Stimulated activated memory B cell treated with anti-CD40 and anti-IgM and Interleukin-4, amounts not matched to agents 10 μg/mL and 1 μg/mL and 100 μg/mL, for 72 hours (primary cell): Measurements from ENCODE around the gene C2orf49.

Experiments used
- ATAC-seq: fragments of 150-1000 bp; cut with Tn5 transposase; 2 replicates; pipeline ENCODE4 v1.10.0; 2021
- H3K27ac Mint-ChIP-seq: one replicate; pipeline ENCODE4 v1.8.0; 2022; ENCODE audit warnings: mild to moderate bottlenecking, mixed read lengths
- H3K27me3 Mint-ChIP-seq: one replicate; pipeline ENCODE4 v1.8.0; 2022; ENCODE audit warnings: mixed read lengths
- H3K36me3 Mint-ChIP-seq: one replicate; pipeline ENCODE4 v1.8.0; 2022; ENCODE audit warnings: mixed read lengths
- H3K4me1 Mint-ChIP-seq: one replicate; pipeline ENCODE4 v1.8.0; 2022; ENCODE audit warnings: mixed read lengths
- H3K4me3 Mint-ChIP-seq: one replicate; pipeline ENCODE4 v1.8.0; 2022; ENCODE audit warnings: mild to moderate bottlenecking, moderate library complexity, mixed read lengths
- H3K9me3 Mint-ChIP-seq: one replicate; pipeline ENCODE4 v1.8.0; 2022; ENCODE audit warnings: mixed read lengths

Gene C2orf49

GRCh38 chr2:105365206-105365605 is 27.9 kb downstream of the C2orf49 start:
- no peak for ATAC-seq
- no peak overlapping the region for H3K4me3 Mint-ChIP-seq
- H3K36me3 Mint-ChIP-seq = peaks cover 14% of the 10 kb centered on the region
- no peaks in the 10 kb centered on the region for H3K9me3 Mint-ChIP-seq
- H3K27me3 Mint-ChIP-seq = no peaks in the 10 kb centered on the region
- peaks cover 8% of the 10 kb centered on the region for H3K4me1 Mint-ChIP-seq
- no peak overlapping the region for H3K27ac Mint-ChIP-seq

- Mint-ChIP-seq H3K9me3 (no peaks in the 10 kb centered on the region), H3K4me3 (no peak overlapping the region), H3K27ac (no peak overlapping the region), H3K36me3 (no peaks in the 10 kb centered on the region), H3K4me1 (peaks cover 9% of the 10 kb centered on the region), H3K27me3 (no peaks in the 10 kb centered on the region)
- ATAC-seq = no peak
These were observed 31.5 kb downstream of the C2orf49 start for GRCh38 chr2:105368759-105369408.

GRCh38 chr2:105369777-105370690 is 32.7 kb downstream of the C2orf49 start:
- Mint-ChIP-seq H3K4me1 (peaks cover 9% of the 10 kb centered on the region), H3K27ac (peak overlapping the region; percentile 33), H3K27me3 (no peaks in the 10 kb centered on the region), H3K4me3 (peak overlapping the region; percentile 57), H3K36me3 (no peaks in the 10 kb centered on the region), H3K9me3 (no peaks in the 10 kb centered on the region)
- ATAC-seq = peak; percentile 91

GRCh38 chr2:105371156-105371555 is 33.8 kb downstream of the C2orf49 start:
- no peak overlapping the region for H3K27ac Mint-ChIP-seq
- H3K4me1 Mint-ChIP-seq = peaks cover 9% of the 10 kb centered on the region
- H3K9me3 Mint-ChIP-seq = no peaks in the 10 kb centered on the region
- no peaks in the 10 kb centered on the region for H3K27me3 Mint-ChIP-seq
- no peak for ATAC-seq
- no peaks in the 10 kb centered on the region for H3K36me3 Mint-ChIP-seq
- H3K4me3 Mint-ChIP-seq = no peak overlapping the region

GRCh38 chr2:105371810-105372209 is 34.5 kb downstream of the C2orf49 start:
- no peak overlapping the region for H3K4me3 Mint-ChIP-seq
- no peak for ATAC-seq
- H3K27me3 Mint-ChIP-seq = no peaks in the 10 kb centered on the region
- no peak overlapping the region for H3K27ac Mint-ChIP-seq
- peaks cover 9% of the 10 kb centered on the region for H3K4me1 Mint-ChIP-seq
- no peaks in the 10 kb centered on the region for H3K9me3 Mint-ChIP-seq
- H3K36me3 Mint-ChIP-seq = no peaks in the 10 kb centered on the region

- H3K27me3 Mint-ChIP-seq = no peaks in the 10 kb centered on the region
- peaks cover 9% of the 10 kb centered on the region for H3K4me1 Mint-ChIP-seq
- no peak overlapping the region for H3K4me3 Mint-ChIP-seq
- no peak for ATAC-seq
- no peaks in the 10 kb centered on the region for H3K36me3 Mint-ChIP-seq
- no peak overlapping the region for H3K27ac Mint-ChIP-seq
- no peaks in the 10 kb centered on the region for H3K9me3 Mint-ChIP-seq
These were observed 36.0 kb downstream of the C2orf49 start for GRCh38 chr2:105373344-105373781.

- ATAC-seq = no peak
- Mint-ChIP-seq H3K4me3 (no peak overlapping the region), H3K9me3 (no peaks in the 10 kb centered on the region)
These were observed 36.6 kb downstream of the C2orf49 start for GRCh38 chr2:105373895-105374401.

GRCh38 chr2:105375001-105375561 is 37.7 kb downstream of the C2orf49 start:
- Mint-ChIP-seq H3K4me1 (peaks cover 2% of the 10 kb centered on the region), H3K27ac (no peak overlapping the region), H3K9me3 (no peaks in the 10 kb centered on the region), H3K4me3 (no peak overlapping the region), H3K27me3 (no peaks in the 10 kb centered on the region), H3K36me3 (no peaks in the 10 kb centered on the region)
- no peak for ATAC-seq

More at GRCh38 chr2:105373895-105374401, 36.6 kb downstream of the C2orf49 start:
- Mint-ChIP-seq H3K36me3 (no peaks in the 10 kb centered on the region), H3K4me1 (peaks cover 9% of the 10 kb centered on the region), H3K27ac (no peak overlapping the region), H3K27me3 (no peaks in the 10 kb centered on the region)

GRCh38 chr2:105376010-105376409 is 38.7 kb downstream of the C2orf49 start:
- H3K4me3 Mint-ChIP-seq = no peak overlapping the region
- H3K4me1 Mint-ChIP-seq = no peaks in the 10 kb centered on the region
- no peaks in the 10 kb centered on the region for H3K36me3 Mint-ChIP-seq
- no peak for ATAC-seq
- no peaks in the 10 kb centered on the region for H3K27me3 Mint-ChIP-seq
- no peak overlapping the region for H3K27ac Mint-ChIP-seq
- H3K9me3 Mint-ChIP-seq = no peaks in the 10 kb centered on the region

GRCh38 chr2:105376789-105377240 is 39.5 kb downstream of the C2orf49 start:
- Mint-ChIP-seq H3K9me3 (no peaks in the 10 kb centered on the region), H3K36me3 (no peaks in the 10 kb centered on the region), H3K4me1 (no peaks in the 10 kb centered on the region), H3K27ac (no peak overlapping the region), H3K27me3 (no peaks in the 10 kb centered on the region), H3K4me3 (no peak overlapping the region)
- no peak for ATAC-seq

- H3K27me3 Mint-ChIP-seq = no peaks in the 10 kb centered on the region
- no peak overlapping the region for H3K27ac Mint-ChIP-seq
- H3K4me1 Mint-ChIP-seq = no peaks in the 10 kb centered on the region
- no peaks in the 10 kb centered on the region for H3K9me3 Mint-ChIP-seq
- no peak for ATAC-seq
- H3K36me3 Mint-ChIP-seq = no peaks in the 10 kb centered on the region
- no peak overlapping the region for H3K4me3 Mint-ChIP-seq
These were observed 40.5 kb downstream of the C2orf49 start for GRCh38 chr2:105377871-105378270.

GRCh38 chr2:105378276-105378840 is 41.0 kb downstream of the C2orf49 start:
- H3K27ac Mint-ChIP-seq = no peak overlapping the region
- no peaks in the 10 kb centered on the region for H3K4me1 Mint-ChIP-seq
- H3K9me3 Mint-ChIP-seq = no peaks in the 10 kb centered on the region
- H3K4me3 Mint-ChIP-seq = no peak overlapping the region
- H3K27me3 Mint-ChIP-seq = no peaks in the 10 kb centered on the region
- no peaks in the 10 kb centered on the region for H3K36me3 Mint-ChIP-seq
- no peak for ATAC-seq

GRCh38 chr2:105378921-105379383 is 41.6 kb downstream of the C2orf49 start:
- Mint-ChIP-seq H3K9me3 (no peaks in the 10 kb centered on the region), H3K27ac (no peak overlapping the region), H3K27me3 (no peaks in the 10 kb centered on the region), H3K4me1 (no peaks in the 10 kb centered on the region), H3K4me3 (no peak overlapping the region), H3K36me3 (no peaks in the 10 kb centered on the region)
- no peak for ATAC-seq

- H3K27me3 Mint-ChIP-seq = no peaks in the 10 kb centered on the region
- H3K36me3 Mint-ChIP-seq = no peaks in the 10 kb centered on the region
- ATAC-seq = no peak
- H3K4me1 Mint-ChIP-seq = no peaks in the 10 kb centered on the region
- no peak overlapping the region for H3K4me3 Mint-ChIP-seq
- no peak overlapping the region for H3K27ac Mint-ChIP-seq
- no peaks in the 10 kb centered on the region for H3K9me3 Mint-ChIP-seq
These were observed 42.4 kb downstream of the C2orf49 start for GRCh38 chr2:105379741-105380186.
